GM23338 (cell line): ENCODE results near the gene GHRH. TPM values are rescaled to one million over a fixed set of nuclear protein-coding genes. Genes with fewer than 3 reads are reported as not detected.

Experiments
- ATAC-seq: fragments of 200-7000 bp; cut with Tn5 transposase; 3 replicates; pipeline ENCODE4 v1.9.1; 2020
- DNase-seq: peaks from one replicate; pipeline ENCODE4 v3.0.0-alpha.2; 2015; ENCODE audit warnings: low spot score
- H2AFZ ChIP-seq: fragments of 200-600 bp; sonication (generic); 2 replicates; pipeline ENCODE4 v1.8.0; 2016; ENCODE audit warnings: antibody characterized with exemption, mild to moderate bottlenecking, moderate library complexity
- H3F3A ChIP-seq: fragments of 200-600 bp; sonication (generic); replicated peaks from 2 replicates; pipeline ENCODE4 v1.8.0; 2017; ENCODE audit warnings: antibody characterized with exemption, mixed run types, low read depth
- H3K27ac ChIP-seq: fragments of 200-600 bp; sonication (generic); 2 replicates; pipeline ENCODE4 v1.6.1; 2016; ENCODE audit warnings: low read depth
- H3K27me3 ChIP-seq: fragments of 200-600 bp; sonication (generic); 2 replicates; pipeline ENCODE4 v1.8.0; 2016; ENCODE audit warnings: mild to moderate bottlenecking, mixed run types, moderate library complexity; ENCODE audit not compliant: insufficient read depth
- H3K36me3 ChIP-seq: fragments of 200-600 bp; sonication (generic); 2 replicates; pipeline ENCODE4 v1.8.0; 2016; ENCODE audit warnings: mild to moderate bottlenecking; ENCODE audit not compliant: insufficient read depth
- H3K4me1 ChIP-seq: fragments of 200-600 bp; sonication (generic); 2 replicates; pipeline ENCODE4 v1.8.0; 2016; ENCODE audit warnings: mild to moderate bottlenecking, moderate library complexity; ENCODE audit not compliant: insufficient read depth
- H3K4me2 ChIP-seq: fragments of 200-600 bp; sonication (generic); 2 replicates; pipeline ENCODE4 v1.7.1; 2017; ENCODE audit warnings: mixed run types
- H3K4me3 ChIP-seq: fragments of 200-600 bp; sonication (generic); 2 replicates; pipeline ENCODE4 v1.6.1; 2016; ENCODE audit warnings: mixed run types
- H3K79me2 ChIP-seq: fragments of 200-600 bp; sonication (generic); replicated peaks from 2 replicates; pipeline ENCODE4 v1.8.0; 2017; ENCODE audit warnings: mild to moderate bottlenecking; ENCODE audit not compliant: insufficient read depth
- H3K9me2 ChIP-seq: fragments of 200-600 bp; sonication (generic); 2 replicates; pipeline ENCODE4 v1.8.0; 2017; ENCODE audit not compliant: insufficient read depth
- H4K20me1 ChIP-seq: fragments of 200-600 bp; sonication (generic); replicated peaks from 2 replicates; pipeline ENCODE4 v1.8.0; 2017; ENCODE audit warnings: mild to moderate bottlenecking; ENCODE audit not compliant: insufficient read depth
- H3K27ac Mint-ChIP-seq: 2 replicates; pipeline ENCODE4 v1.8.0; 2020; ENCODE audit warnings: inconsistent platforms, mild to moderate bottlenecking, moderate library complexity, mixed read lengths
- H3K27me3 Mint-ChIP-seq: 3 replicates; pipeline ENCODE4 v1.8.0; 2022; ENCODE audit warnings: low read depth, mild to moderate bottlenecking, moderate library complexity, mixed read lengths, inconsistent platforms; ENCODE audit not compliant: insufficient read depth, poor library complexity
- H3K36me3 Mint-ChIP-seq: 3 replicates; pipeline ENCODE4 v1.8.0; 2021; ENCODE audit warnings: low read depth, mild to moderate bottlenecking, inconsistent platforms, moderate library complexity, mixed read lengths
- H3K4me1 Mint-ChIP-seq: 3 replicates; pipeline ENCODE4 v1.8.0; 2020; ENCODE audit warnings: mild to moderate bottlenecking, inconsistent platforms, mixed read lengths
- H3K4me3 Mint-ChIP-seq: 3 replicates; pipeline ENCODE4 v1.8.0; 2021; ENCODE audit warnings: moderate library complexity, mild to moderate bottlenecking, inconsistent platforms, mixed read lengths
- H3K9me3 Mint-ChIP-seq: 3 replicates; pipeline ENCODE4 v1.8.0; 2020; ENCODE audit warnings: moderate library complexity, mild to moderate bottlenecking, inconsistent platforms, mixed read lengths
- CREB1 ChIP-seq: fragments of 250-450 bp; sonication (Bioruptor Pico); IDR thresholded peaks from 2 replicates; pipeline ENCODE4 v1.5.0; 2020; ENCODE audit warnings: low read depth, mild to moderate bottlenecking, moderate library complexity
- EZH2phosphoT487 ChIP-seq: fragments of 200-600 bp; sonication (generic); IDR thresholded peaks from one replicate; pipeline ENCODE4 v1.8.1; 2018; ENCODE audit warnings: antibody characterized with exemption; ENCODE audit not compliant: unreplicated experiment
- POLR2AphosphoS5 ChIP-seq: IDR thresholded peaks from 2 replicates; pipeline ENCODE4 v1.6.1; 2016; ENCODE audit warnings: antibody characterized with exemption, low read depth
- STAT1 ChIP-seq: IDR thresholded peaks from one replicate; pipeline ENCODE4 v1.6.1; 2016; ENCODE audit warnings: antibody characterized with exemption; ENCODE audit not compliant: unreplicated experiment
- ZNF114 ChIP-seq: fragments of 250-450 bp; sonication (Bioruptor Pico); IDR thresholded peaks from 2 replicates; pipeline ENCODE4 v1.5.0; 2020; ENCODE audit warnings: mild to moderate bottlenecking, moderate library complexity
- ZNF331 ChIP-seq: fragments of 250-450 bp; sonication (Bioruptor Pico); IDR thresholded peaks from 2 replicates; pipeline ENCODE4 v1.5.0; 2020; ENCODE audit warnings: low read depth, mild to moderate bottlenecking, moderate library complexity
- polyA plus RNA-seq: library from polyadenylated mRNA; unstranded; fragments of >200 nt; fragmentation: Nextera tagmentation; extraction: Ambion mirVana; gene quantifications from 2 replicates; pipeline ENCODE4 v1.2.1, GENCODE V29; 2016
- total RNA-seq: library from RNA; depleted of rRNA; stranded (reverse); fragments of >200 nt; shearing (Covaris generic); gene quantifications from 2 replicates; pipeline ENCODE4 v1.2.3, GENCODE V29; 2014
- TF ChIP-seq, protein P1 (sequence below): IDR thresholded peaks from one replicate; pipeline ENCODE4 v1.6.1; 2018; ENCODE audit warnings: antibody characterized with exemption; ENCODE audit not compliant: unreplicated experiment
- TF ChIP-seq, protein P2 (sequence below): IDR thresholded peaks from 2 replicates; pipeline ENCODE4 v1.6.1; 2016; ENCODE audit warnings: antibody characterized with exemption
- TF ChIP-seq, protein P3 (sequence below), 2 experiments: fragments of 200-600 bp in 1 of 2; sonication (generic) in 1 of 2; conservative IDR thresholded peaks; 2 replicates each; pipeline versions ENCODE4 v1.5.1 to v1.6.1; 2016 to 2017; ENCODE audit warnings: antibody characterized with exemption in 2 of 2, low read depth in 2 of 2, mild to moderate bottlenecking in 2 of 2, moderate library complexity in 1 of 2

GHRH gene
- total and polyA plus RNA-seq, 2 experiments from 2014 or later: 0.40 TPM; not detected in 1

DNA sequence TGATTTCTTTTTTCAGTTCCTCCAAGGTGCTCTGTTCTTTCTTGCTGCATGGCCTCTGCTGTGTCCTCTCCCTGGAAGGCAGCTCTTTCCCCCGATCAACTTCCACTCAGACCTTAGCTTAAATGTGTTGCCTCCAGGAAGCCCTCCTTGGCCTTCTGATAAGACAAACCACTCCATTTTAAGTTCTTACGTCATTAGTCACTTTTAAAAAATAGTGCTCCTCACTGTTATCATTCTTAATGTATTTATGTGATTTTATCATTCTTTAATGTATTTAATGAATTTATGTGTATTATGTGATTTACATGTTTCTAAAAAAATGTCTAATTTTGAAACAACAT, 15.6 kb upstream of the GHRH start (continued):
- TF ChIP-seq, protein P1, sequence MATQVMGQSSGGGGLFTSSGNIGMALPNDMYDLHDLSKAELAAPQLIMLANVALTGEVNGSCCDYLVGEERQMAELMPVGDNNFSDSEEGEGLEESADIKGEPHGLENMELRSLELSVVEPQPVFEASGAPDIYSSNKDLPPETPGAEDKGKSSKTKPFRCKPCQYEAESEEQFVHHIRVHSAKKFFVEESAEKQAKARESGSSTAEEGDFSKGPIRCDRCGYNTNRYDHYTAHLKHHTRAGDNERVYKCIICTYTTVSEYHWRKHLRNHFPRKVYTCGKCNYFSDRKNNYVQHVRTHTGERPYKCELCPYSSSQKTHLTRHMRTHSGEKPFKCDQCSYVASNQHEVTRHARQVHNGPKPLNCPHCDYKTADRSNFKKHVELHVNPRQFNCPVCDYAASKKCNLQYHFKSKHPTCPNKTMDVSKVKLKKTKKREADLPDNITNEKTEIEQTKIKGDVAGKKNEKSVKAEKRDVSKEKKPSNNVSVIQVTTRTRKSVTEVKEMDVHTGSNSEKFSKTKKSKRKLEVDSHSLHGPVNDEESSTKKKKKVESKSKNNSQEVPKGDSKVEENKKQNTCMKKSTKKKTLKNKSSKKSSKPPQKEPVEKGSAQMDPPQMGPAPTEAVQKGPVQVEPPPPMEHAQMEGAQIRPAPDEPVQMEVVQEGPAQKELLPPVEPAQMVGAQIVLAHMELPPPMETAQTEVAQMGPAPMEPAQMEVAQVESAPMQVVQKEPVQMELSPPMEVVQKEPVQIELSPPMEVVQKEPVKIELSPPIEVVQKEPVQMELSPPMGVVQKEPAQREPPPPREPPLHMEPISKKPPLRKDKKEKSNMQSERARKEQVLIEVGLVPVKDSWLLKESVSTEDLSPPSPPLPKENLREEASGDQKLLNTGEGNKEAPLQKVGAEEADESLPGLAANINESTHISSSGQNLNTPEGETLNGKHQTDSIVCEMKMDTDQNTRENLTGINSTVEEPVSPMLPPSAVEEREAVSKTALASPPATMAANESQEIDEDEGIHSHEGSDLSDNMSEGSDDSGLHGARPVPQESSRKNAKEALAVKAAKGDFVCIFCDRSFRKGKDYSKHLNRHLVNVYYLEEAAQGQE: no peak
- TF ChIP-seq STAT1 (no peak), ZNF114 (CRISPR knock-in tag) (no peak), ZNF331 (CRISPR knock-in tag) (no peak), POLR2AphosphoS5 (no peak), CREB1 (CRISPR knock-in tag) (no peak), EZH2phosphoT487 (no peak)
- TF ChIP-seq, protein P2, sequence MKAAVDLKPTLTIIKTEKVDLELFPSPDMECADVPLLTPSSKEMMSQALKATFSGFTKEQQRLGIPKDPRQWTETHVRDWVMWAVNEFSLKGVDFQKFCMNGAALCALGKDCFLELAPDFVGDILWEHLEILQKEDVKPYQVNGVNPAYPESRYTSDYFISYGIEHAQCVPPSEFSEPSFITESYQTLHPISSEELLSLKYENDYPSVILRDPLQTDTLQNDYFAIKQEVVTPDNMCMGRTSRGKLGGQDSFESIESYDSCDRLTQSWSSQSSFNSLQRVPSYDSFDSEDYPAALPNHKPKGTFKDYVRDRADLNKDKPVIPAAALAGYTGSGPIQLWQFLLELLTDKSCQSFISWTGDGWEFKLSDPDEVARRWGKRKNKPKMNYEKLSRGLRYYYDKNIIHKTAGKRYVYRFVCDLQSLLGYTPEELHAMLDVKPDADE: no peak

DNA sequence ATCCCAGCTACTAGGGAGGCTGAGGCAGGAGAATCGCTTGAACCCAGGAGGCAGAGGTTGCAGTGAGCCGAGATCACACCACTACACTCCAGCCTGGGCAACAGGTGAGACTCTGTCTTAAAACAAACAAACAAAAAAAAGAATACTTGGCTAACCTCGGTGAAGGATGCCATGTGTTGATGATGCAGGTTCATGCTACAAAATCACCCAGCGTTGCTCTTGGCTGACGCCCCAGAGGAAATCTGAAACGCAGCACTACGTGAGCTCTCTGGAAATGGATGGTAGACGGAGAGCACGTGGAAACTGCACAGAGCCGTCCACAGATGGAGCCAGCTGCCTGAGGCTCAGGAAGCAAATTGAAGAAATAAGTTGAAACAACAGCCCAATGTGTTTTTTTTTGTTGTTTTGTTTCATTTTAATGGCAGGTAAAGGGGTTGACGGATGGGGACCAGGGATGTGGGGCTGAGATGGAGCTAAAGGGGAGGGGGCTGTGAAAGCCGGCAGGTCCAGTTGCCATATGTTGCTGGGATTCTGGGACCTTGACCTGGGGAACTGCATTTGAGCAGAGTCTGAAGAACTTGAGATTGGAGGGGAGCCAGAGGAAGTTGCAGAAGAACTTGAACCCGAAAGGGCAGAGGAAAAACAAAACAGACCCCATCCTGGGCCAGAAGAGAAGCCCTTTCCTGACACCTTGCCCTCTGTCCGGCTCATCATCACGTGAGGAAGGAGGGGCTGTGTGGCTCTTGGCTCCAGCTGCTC, 15.1 kb upstream of the GHRH start:
- Mint-ChIP-seq H3K27ac (no peak overlapping the region), H3K36me3 (no peaks in the 10 kb centered on the region)
- H3K27ac ChIP-seq: no peak overlapping the region

More for the DNA sequence above, 15.1 kb upstream of the GHRH start:
- Histone ChIP-seq H3K4me1 (peaks cover 6% of the 10 kb centered on the region; the same call in 1 of the 2 replicates), H3K4me3 (no peak overlapping the region), H3K79me2 (no peaks in the 10 kb centered on the region), H2AFZ (peak overlapping the region; percentile 70), H3K4me2 (no peak overlapping the region), H4K20me1 (no peaks in the 10 kb centered on the region), H3F3A (no peaks in the 10 kb centered on the region), H3K36me3 (no peaks in the 10 kb centered on the region), H3K9me2 (no peaks in the 10 kb centered on the region), H3K27me3 (no peaks in the 10 kb centered on the region)
- no peaks in the 10 kb centered on the region for H3K9me3 Mint-ChIP-seq
- no peak for DNase-seq
- H3K27me3 Mint-ChIP-seq: peaks cover 2% of the 10 kb centered on the region
- no peak overlapping the region for H3K4me3 Mint-ChIP-seq
- TF ChIP-seq, protein P3, sequence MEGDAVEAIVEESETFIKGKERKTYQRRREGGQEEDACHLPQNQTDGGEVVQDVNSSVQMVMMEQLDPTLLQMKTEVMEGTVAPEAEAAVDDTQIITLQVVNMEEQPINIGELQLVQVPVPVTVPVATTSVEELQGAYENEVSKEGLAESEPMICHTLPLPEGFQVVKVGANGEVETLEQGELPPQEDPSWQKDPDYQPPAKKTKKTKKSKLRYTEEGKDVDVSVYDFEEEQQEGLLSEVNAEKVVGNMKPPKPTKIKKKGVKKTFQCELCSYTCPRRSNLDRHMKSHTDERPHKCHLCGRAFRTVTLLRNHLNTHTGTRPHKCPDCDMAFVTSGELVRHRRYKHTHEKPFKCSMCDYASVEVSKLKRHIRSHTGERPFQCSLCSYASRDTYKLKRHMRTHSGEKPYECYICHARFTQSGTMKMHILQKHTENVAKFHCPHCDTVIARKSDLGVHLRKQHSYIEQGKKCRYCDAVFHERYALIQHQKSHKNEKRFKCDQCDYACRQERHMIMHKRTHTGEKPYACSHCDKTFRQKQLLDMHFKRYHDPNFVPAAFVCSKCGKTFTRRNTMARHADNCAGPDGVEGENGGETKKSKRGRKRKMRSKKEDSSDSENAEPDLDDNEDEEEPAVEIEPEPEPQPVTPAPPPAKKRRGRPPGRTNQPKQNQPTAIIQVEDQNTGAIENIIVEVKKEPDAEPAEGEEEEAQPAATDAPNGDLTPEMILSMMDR (conservative IDR thresholded peaks at IDR 0.05; ENCODE audit: low read depth in 2 of 2): peak in 1 of 2 experiments; percentile 33; a peak in 2 of 4 replicates
- TF ChIP-seq ZNF114 (CRISPR knock-in tag): no peak
- ATAC-seq: no peak
- peaks cover 14% of the 10 kb centered on the region for H3K4me1 Mint-ChIP-seq
